HG03575 (cell line): ENCODE results near the gene CDH5.

Experiments used
- ATAC-seq: cut with Tn5 transposase; IDR thresholded peaks from one replicate; pipeline ENCODE4 v1.9.1; 2021; ENCODE audit not compliant: unreplicated experiment, insufficient number of reproducible peaks, low FRiP score; ENCODE audit errors: extremely low read depth

CDH5 gene

GRCh38 chr16:66346221-66346620, 20.3 kb upstream of the CDH5 start:
- no peak for ATAC-seq

- no peak for ATAC-seq
These were observed 14.2 kb upstream of the CDH5 start for GRCh38 chr16:66352304-66352703.

GRCh38 chr16:66353055-66353454, 13.4 kb upstream of the CDH5 start:
- ATAC-seq: no peak

- ATAC-seq: no peak
These were observed 12.2 kb upstream of the CDH5 start for GRCh38 chr16:66354034-66354909.

GRCh38 chr16:66355526-66355925, 11.0 kb upstream of the CDH5 start:
- ATAC-seq: no peak

- ATAC-seq: no peak
These were observed 9.0 kb upstream of the CDH5 start for GRCh38 chr16:66357523-66357928.

- ATAC-seq: no peak
These were observed 8.3 kb upstream of the CDH5 start for GRCh38 chr16:66358231-66358630.

- ATAC-seq: no peak
These were observed 7.5 kb upstream of the CDH5 start for GRCh38 chr16:66359012-66359411.

- ATAC-seq: no peak
These were observed 6.5 kb upstream of the CDH5 start for GRCh38 chr16:66359811-66360608.

- ATAC-seq: no peak
These were observed 5.7 kb upstream of the CDH5 start for GRCh38 chr16:66360624-66361324.

- ATAC-seq: no peak
These were observed 4.8 kb upstream of the CDH5 start for GRCh38 chr16:66361604-66362135.

- ATAC-seq: no peak
These were observed 3.2 kb upstream of the CDH5 start for GRCh38 chr16:66363211-66363777.

- ATAC-seq: no peak
These were observed 2.2 kb upstream of the CDH5 start for GRCh38 chr16:66364117-66364958.

- ATAC-seq: no peak
These were observed 1.6 kb upstream of the CDH5 start for GRCh38 chr16:66364959-66365306.

GRCh38 chr16:66365651-66366050, 840 bp upstream of the CDH5 start:
- ATAC-seq: no peak

- no peak for ATAC-seq
These were observed 1.7 kb downstream of the CDH5 start for GRCh38 chr16:66367968-66368891.

- no peak for ATAC-seq
These were observed 2.6 kb downstream of the CDH5 start for GRCh38 chr16:66369055-66369592.
